KMS-11 (cell line): ENCODE results near the gene WIPI1.
"Not testable (repeated sequence)": the region's sequence is repeated elsewhere in the genome, so short reads cannot be mapped to it uniquely, and the experiment has no call there.

Source experiments
- H2AFZ ChIP-seq: fragments of 200-600 bp; sonication (generic); 2 replicates; pipeline ENCODE4 v1.6.1; 2016; ENCODE audit warnings: antibody characterized with exemption, mixed run types, low read depth
- H3K27ac ChIP-seq: fragments of 200-600 bp; sonication (generic); 2 replicates; pipeline ENCODE4 v1.6.1; 2016; ENCODE audit warnings: mild to moderate bottlenecking, mixed run types
- H3K27me3 ChIP-seq: fragments of 200-600 bp; sonication (generic); 2 replicates; pipeline ENCODE4 v1.6.1; 2017; ENCODE audit warnings: mild to moderate bottlenecking, low read depth, mixed run types, moderate library complexity; ENCODE audit not compliant: insufficient read depth
- H3K36me3 ChIP-seq: fragments of 200-600 bp; sonication (generic); 2 replicates; pipeline ENCODE4 v1.6.1; 2017; ENCODE audit warnings: mild to moderate bottlenecking, mixed run types; ENCODE audit not compliant: insufficient read depth
- H3K4me1 ChIP-seq: fragments of 200-600 bp; sonication (generic); 2 replicates; pipeline ENCODE4 v1.6.1; 2016; ENCODE audit warnings: mild to moderate bottlenecking, low read depth, mixed run types; ENCODE audit not compliant: poor library complexity, severe bottlenecking
- H3K4me2 ChIP-seq: fragments of 200-600 bp; sonication (generic); 2 replicates; pipeline ENCODE4 v1.7.0; 2016; ENCODE audit warnings: mild to moderate bottlenecking, mixed run types
- H3K4me3 ChIP-seq: fragments of 200-600 bp; sonication (generic); IDR thresholded peaks from 2 replicates; pipeline ENCODE4 v1.6.1; 2017; ENCODE audit warnings: low read depth, low read length, mixed read lengths; ENCODE audit not compliant: insufficient read depth
- H3K79me2 ChIP-seq: fragments of 200-600 bp; sonication (generic); 2 replicates; pipeline ENCODE4 v1.6.1; 2016; ENCODE audit warnings: low read depth, mixed run types; ENCODE audit not compliant: insufficient read depth
- H3K9ac ChIP-seq: fragments of 200-600 bp; sonication (generic); 2 replicates; pipeline ENCODE4 v1.6.1; 2016; ENCODE audit warnings: mild to moderate bottlenecking, mixed run types
- H4K20me1 ChIP-seq: fragments of 200-600 bp; sonication (generic); 2 replicates; pipeline ENCODE4 v1.6.1; 2016; ENCODE audit warnings: mild to moderate bottlenecking, mixed run types; ENCODE audit not compliant: insufficient read depth
- TF ChIP-seq, protein P1 (sequence below): fragments of 200-600 bp; sonication (generic); conservative IDR thresholded peaks from 2 replicates; pipeline ENCODE4 v1.6.1; 2017; ENCODE audit warnings: low read depth, mild to moderate bottlenecking, antibody characterized with exemption, low read length, moderate library complexity, mixed read lengths

WIPI1 gene

DNA sequence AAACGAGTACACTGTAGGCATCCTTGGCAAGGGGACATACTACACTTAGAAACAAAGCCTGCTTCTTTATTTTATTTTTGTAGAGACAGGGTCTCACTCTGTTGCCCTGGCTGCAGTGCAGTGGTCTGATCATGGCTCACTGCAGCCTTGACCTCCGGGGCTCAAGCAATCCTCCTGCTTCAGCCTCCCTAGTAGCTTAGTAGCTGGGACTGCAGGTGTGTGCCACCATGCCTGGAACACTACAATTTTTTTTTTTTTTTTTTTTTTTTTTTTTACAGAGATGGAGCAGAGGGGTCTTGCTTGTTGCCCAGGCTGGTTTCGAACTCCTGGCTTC is 78.2 kb downstream of the WIPI1 start:
- H3K9ac ChIP-seq = no peak overlapping the region
- TF ChIP-seq, protein P1, sequence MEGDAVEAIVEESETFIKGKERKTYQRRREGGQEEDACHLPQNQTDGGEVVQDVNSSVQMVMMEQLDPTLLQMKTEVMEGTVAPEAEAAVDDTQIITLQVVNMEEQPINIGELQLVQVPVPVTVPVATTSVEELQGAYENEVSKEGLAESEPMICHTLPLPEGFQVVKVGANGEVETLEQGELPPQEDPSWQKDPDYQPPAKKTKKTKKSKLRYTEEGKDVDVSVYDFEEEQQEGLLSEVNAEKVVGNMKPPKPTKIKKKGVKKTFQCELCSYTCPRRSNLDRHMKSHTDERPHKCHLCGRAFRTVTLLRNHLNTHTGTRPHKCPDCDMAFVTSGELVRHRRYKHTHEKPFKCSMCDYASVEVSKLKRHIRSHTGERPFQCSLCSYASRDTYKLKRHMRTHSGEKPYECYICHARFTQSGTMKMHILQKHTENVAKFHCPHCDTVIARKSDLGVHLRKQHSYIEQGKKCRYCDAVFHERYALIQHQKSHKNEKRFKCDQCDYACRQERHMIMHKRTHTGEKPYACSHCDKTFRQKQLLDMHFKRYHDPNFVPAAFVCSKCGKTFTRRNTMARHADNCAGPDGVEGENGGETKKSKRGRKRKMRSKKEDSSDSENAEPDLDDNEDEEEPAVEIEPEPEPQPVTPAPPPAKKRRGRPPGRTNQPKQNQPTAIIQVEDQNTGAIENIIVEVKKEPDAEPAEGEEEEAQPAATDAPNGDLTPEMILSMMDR = no peak

DNA sequence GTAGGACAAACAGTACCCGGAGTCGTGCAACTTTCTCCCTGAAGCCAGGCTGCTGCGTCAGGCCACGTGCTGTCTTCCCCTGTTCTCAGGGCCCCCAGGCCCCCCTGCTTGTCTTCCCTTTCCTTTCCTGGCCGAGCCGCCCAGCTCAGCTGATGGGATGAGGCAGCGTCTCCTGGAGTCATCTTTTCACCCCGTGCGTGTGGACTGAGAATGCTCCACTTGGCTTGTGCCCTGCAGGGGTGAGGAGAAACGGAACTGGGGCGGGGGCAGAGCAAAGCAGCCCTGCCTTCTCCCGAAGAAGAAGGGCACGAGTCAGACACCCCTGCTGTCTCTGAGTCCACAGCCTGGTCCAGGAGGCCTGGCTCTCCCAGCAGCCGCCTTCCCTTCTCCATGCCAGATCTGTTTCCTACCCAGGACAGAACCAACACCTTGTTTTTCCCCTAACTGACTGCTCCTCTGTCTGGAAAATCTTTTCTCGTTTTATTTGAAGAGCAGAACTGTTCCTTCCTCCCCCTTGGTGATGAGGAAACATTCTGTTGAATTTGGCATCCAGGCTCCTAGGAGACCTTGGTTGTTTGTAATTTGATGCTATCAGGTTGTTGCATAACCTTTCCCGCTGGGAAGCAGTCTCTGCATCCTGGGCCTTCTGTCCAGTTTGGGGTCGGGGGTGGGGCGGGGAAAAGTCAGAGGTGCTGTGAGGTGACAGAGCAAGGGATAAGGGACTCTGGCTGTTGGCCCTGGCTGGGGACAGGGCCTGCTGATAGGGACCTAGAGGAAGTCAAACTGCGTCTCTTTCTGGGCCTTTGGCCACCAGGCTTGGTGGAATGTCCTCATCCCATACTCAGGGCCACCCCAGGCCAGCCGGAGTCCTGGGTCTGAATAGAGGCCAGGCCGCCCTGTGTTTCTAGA is 78.8 kb downstream of the WIPI1 start:
- Histone ChIP-seq H3K36me3 (no peaks in the 10 kb centered on the region), H2AFZ (no peak overlapping the region), H3K27ac (no peak overlapping the region), H3K9ac (no peak overlapping the region), H3K4me2 (no peak overlapping the region), H3K4me3 (no peak overlapping the region), H3K27me3 (no peaks in the 10 kb centered on the region), H4K20me1 (no peaks in the 10 kb centered on the region), H3K79me2 (no peaks in the 10 kb centered on the region), H3K4me1 (no peaks in the 10 kb centered on the region)
- TF ChIP-seq, protein P1 = no peak

More for the DNA sequence above, 78.2 kb downstream of the WIPI1 start:
- Histone ChIP-seq H3K36me3 (no peaks in the 10 kb centered on the region), H4K20me1 (no peaks in the 10 kb centered on the region), H3K4me2 (no peak overlapping the region), H3K27me3 (no peaks in the 10 kb centered on the region), H3K27ac (no peak overlapping the region), H2AFZ (no peak overlapping the region), H3K79me2 (no peaks in the 10 kb centered on the region), H3K4me3 (no peak overlapping the region), H3K4me1 (no peaks in the 10 kb centered on the region)

DNA sequence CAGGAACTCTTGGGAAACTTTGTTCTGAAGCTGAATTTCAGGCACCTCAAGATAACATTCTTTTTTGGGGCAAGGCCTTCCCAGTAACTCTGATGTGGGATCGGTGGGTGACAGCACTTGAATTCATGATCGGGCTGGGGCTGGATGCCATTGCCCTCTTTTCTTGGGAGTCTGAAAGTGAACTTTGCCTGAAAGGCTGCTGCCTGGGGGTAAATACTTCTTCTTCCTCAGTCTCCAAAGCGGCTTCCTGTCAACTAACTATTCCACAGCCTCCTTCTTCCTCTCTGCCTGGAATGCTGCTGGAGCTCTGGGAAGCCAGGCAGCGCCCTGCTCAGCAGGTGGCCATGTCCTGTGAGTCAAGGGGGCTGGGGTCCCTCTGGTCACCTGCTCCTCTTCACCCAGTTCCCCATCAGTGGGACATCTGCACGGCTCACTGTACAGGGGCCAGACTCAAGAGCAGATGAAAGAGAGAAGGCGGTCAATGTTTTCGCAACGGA is 79.5 kb downstream of the WIPI1 start:
- Histone ChIP-seq H3K4me1 (no peaks in the 10 kb centered on the region), H3K27ac (no peak overlapping the region), H2AFZ (no peak overlapping the region), H3K79me2 (no peaks in the 10 kb centered on the region), H3K9ac (no peak overlapping the region), H3K36me3 (no peaks in the 10 kb centered on the region), H4K20me1 (no peaks in the 10 kb centered on the region), H3K4me3 (no peak overlapping the region), H3K4me2 (no peak overlapping the region), H3K27me3 (no peaks in the 10 kb centered on the region)
- TF ChIP-seq, protein P1 = no peak

DNA sequence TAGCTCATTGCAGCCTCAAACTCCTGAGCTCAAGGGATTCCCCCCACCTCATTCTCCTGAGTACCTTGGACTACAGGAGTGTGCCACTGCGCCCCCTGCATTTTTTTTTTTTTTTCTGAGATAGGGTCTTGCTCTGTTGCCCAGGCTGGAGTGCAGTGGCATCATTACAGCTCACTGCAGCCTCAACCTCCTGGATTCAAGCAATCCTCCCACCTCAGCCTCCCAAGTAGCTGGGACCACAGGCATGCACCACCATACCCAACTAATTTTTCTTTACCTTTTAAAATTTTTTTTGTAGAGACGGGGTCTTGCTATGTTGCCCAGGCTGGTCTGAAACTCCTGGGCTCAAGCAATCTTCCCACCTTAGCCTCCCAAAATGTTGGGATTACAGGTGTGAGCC is 81.1 kb downstream of the WIPI1 start:
- not testable (repeated sequence) for H3K9ac ChIP-seq, H3K27me3 ChIP-seq, H3K4me3 ChIP-seq, H3K79me2 ChIP-seq, H3K4me1 ChIP-seq, H3K27ac ChIP-seq, H3K4me2 ChIP-seq, H4K20me1 ChIP-seq, H3K36me3 ChIP-seq, H2AFZ ChIP-seq

DNA sequence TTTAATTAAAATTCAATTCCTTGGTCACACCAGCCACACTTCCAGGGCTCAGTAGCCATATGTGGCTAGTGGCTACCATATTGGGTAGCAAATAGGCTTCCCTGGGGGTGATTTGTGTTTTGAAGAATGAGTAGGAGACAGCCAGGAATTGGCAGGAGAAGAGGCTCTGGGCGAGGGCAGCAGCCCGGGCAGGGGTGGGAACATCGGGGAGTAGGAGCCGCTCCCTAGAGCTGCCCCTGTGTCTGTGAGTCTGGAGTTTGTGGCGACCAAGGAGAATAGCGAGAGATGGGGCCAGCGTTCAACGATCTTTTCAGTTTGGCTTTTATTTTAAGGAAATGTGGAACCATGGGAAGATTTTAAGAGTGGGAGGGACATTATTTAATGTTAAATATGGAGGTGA is 81.7 kb downstream of the WIPI1 start:
- Histone ChIP-seq H3K4me1 (no peaks in the 10 kb centered on the region), H4K20me1 (no peaks in the 10 kb centered on the region), H3K27me3 (no peaks in the 10 kb centered on the region), H3K27ac (no peak overlapping the region), H3K36me3 (no peaks in the 10 kb centered on the region), H3K4me3 (no peak overlapping the region), H3K4me2 (no peak overlapping the region), H3K79me2 (no peaks in the 10 kb centered on the region), H3K9ac (no peak overlapping the region), H2AFZ (no peak overlapping the region)
- TF ChIP-seq, protein P1 = no peak
